HG03521 (cell line): ENCODE measurements around the gene MTHFD2.

Experiments used
- ATAC-seq: cut with Tn5 transposase; IDR thresholded peaks from one replicate; pipeline ENCODE4 v1.9.1; 2021; ENCODE audit warnings: mild to moderate bottlenecking, moderate library complexity; ENCODE audit not compliant: unreplicated experiment

Gene MTHFD2

DNA sequence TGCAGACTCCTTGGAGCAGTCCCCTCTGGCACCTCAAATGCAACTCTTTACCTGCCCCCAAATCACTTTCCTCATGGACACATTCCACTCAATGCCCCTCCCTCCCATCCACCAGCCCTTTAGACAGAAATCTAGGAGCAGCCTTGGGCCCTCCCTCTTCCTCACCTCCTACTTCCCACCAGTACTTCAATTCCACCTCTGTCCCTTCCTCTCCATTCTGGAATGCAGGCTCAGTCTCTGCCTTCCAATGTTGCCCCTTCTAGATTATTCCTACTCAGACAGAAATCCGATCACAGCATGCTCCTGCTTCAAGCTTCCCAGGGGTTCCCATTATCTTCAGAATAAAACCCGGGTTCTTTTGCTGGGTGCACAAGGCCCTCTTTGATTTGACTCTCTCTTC is 62.1 kb downstream of the MTHFD2 start:
- no peak for ATAC-seq

DNA sequence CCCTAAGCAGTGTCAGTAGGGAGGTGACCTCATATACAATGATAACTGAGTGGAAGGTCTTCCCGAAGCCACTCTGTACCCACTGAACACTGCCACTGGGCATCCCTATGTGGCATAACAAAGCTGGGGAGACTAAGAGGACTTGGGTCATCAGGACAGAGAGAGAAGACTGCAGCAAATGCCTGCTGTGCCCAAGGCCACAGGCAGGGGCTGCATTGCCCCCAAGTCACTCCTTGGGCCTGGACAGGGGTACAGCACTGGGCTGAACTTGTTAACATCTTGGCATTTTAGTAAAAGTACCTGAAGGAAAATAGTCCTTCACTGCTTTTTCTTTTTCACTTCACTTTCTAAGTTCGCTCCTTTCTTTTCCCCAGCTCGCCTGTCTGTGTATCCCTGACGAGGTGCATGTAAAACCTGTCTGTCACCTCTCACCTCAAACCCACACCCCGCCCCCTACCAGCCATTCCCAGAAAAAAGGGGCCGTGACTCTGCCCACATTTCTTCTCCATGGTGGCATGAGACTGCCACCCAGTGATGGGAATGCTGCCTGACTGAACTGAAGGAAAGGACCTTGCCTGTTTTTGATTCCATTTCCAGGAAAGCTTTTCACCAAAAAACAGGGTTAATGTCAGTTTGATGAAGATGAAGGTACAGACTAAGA is 62.9 kb downstream of the MTHFD2 start:
- no peak for ATAC-seq

- ATAC-seq, result no peak
These were observed 64.3 kb downstream of the MTHFD2 start for GRCh38 chr2:74262681-74263080.

DNA sequence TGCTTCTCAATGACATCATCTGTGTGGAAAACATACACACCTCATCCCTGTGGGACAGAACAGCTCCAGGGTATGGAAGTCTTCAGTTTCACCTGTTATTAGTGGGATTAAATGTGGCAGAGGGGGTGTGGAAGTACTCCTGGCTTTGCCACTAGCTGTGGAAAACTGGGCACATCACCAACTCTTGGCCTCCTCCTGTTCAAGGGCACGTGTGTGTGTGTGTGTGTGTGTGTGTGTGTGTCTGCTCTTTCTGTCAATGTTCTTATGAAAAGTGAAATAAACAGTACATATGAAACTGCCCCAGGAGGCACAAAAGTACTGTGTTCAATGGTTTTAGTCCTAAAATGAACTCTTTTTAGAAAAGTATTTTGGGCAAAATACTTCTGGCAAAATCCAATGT is 65.9 kb downstream of the MTHFD2 start:
- ATAC-seq, result no peak

- ATAC-seq, result no peak
These were observed 68.7 kb downstream of the MTHFD2 start for GRCh38 chr2:74267068-74267467.
